ENCODE data around the gene CFAP44. TPM values are rescaled to one million over a fixed set of nuclear protein-coding genes. Genes with fewer than 3 reads are reported as not detected.
"Not testable (repeated sequence)": the region's sequence is repeated elsewhere in the genome, so short reads cannot be mapped to it uniquely, and the experiment has no call there.

The CFAP44 gene
- not detected in 2 replicates for total RNA-seq (2014; rRNA removed; shearing (Covaris generic); ENCODE audit: low replicate concordance)

GRCh38 chr3:113441051-113441770 lies at the start of gene CFAP44:
CFAP44 (minus strand) TSS chr3:113441493; CDS start chr3:113433664, 7,829 bp downstream.
- in situ Hi-C loops (cut with HindIII; ENCODE audit: low pct_unique_long_range_greater_than_20kb, low sequenced_read_pairs) = no loop called here
- peak; percentile 70 for DNase-seq (ENCODE audit: low read depth)

- no peak for DNase-seq (ENCODE audit: low read depth)
- in situ Hi-C loops (cut with HindIII; ENCODE audit: low pct_unique_long_range_greater_than_20kb, low sequenced_read_pairs) = no loop called here
Measured at GRCh38 chr3:113485161-113485609, 43.9 kb upstream of the CFAP44 start.

GRCh38 chr3:113468539-113468938 lies 27.2 kb upstream of the CFAP44 start:
- in situ Hi-C loops (cut with HindIII; ENCODE audit: low pct_unique_long_range_greater_than_20kb, low sequenced_read_pairs) = no loop called here
- no peak for DNase-seq (ENCODE audit: low read depth)

- DNase-seq (ENCODE audit: low read depth) = no peak
- in situ Hi-C loops (cut with HindIII; ENCODE audit: low pct_unique_long_range_greater_than_20kb, low sequenced_read_pairs) = no loop called here
Measured at GRCh38 chr3:113461488-113461887, 20.2 kb upstream of the CFAP44 start.

GRCh38 chr3:113458554-113458953 lies 17.3 kb upstream of the CFAP44 start:
- in situ Hi-C loops (cut with HindIII; ENCODE audit: low pct_unique_long_range_greater_than_20kb, low sequenced_read_pairs); DNase-seq (ENCODE audit: low read depth): not testable (repeated sequence)

- in situ Hi-C loops (cut with HindIII; ENCODE audit: low pct_unique_long_range_greater_than_20kb, low sequenced_read_pairs) = no loop called here
- no peak for DNase-seq (ENCODE audit: low read depth)
Measured at GRCh38 chr3:113455446-113455845, 14.2 kb upstream of the CFAP44 start.

- in situ Hi-C loops (cut with HindIII; ENCODE audit: low pct_unique_long_range_greater_than_20kb, low sequenced_read_pairs) = no loop called here
- no peak for DNase-seq (ENCODE audit: low read depth)
Measured at GRCh38 chr3:113454630-113455029, 13.3 kb upstream of the CFAP44 start.

GRCh38 chr3:113454057-113454456 lies 12.8 kb upstream of the CFAP44 start:
- no peak for DNase-seq (ENCODE audit: low read depth)
- in situ Hi-C loops (cut with HindIII; ENCODE audit: low pct_unique_long_range_greater_than_20kb, low sequenced_read_pairs) = no loop called here

GRCh38 chr3:113450911-113451310 lies 9.6 kb upstream of the CFAP44 start:
- no peak for DNase-seq (ENCODE audit: low read depth)
- in situ Hi-C loops (cut with HindIII; ENCODE audit: low pct_unique_long_range_greater_than_20kb, low sequenced_read_pairs) = no loop called here

GRCh38 chr3:113439606-113440005 lies 1.7 kb downstream of the CFAP44 start:
- in situ Hi-C loops (cut with HindIII; ENCODE audit: low pct_unique_long_range_greater_than_20kb, low sequenced_read_pairs) = no loop called here
- DNase-seq (ENCODE audit: low read depth) = no peak

GRCh38 chr3:113438224-113438623 lies 3.1 kb downstream of the CFAP44 start:
- no peak for DNase-seq (ENCODE audit: low read depth)
- in situ Hi-C loops (cut with HindIII; ENCODE audit: low pct_unique_long_range_greater_than_20kb, low sequenced_read_pairs) = no loop called here

- DNase-seq (ENCODE audit: low read depth) = no peak
- in situ Hi-C loops (cut with HindIII; ENCODE audit: low pct_unique_long_range_greater_than_20kb, low sequenced_read_pairs) = no loop called here
Measured at GRCh38 chr3:113437411-113437810, 3.9 kb downstream of the CFAP44 start.

- in situ Hi-C loops (cut with HindIII; ENCODE audit: low pct_unique_long_range_greater_than_20kb, low sequenced_read_pairs) = no loop called here
- DNase-seq (ENCODE audit: low read depth) = peak; percentile 24
Measured at GRCh38 chr3:113436809-113437208, 4.5 kb downstream of the CFAP44 start.

- no peak for DNase-seq (ENCODE audit: low read depth)
- in situ Hi-C loops (cut with HindIII; ENCODE audit: low pct_unique_long_range_greater_than_20kb, low sequenced_read_pairs) = no loop called here
Measured at GRCh38 chr3:113431811-113432210, 9.5 kb downstream of the CFAP44 start.

GRCh38 chr3:113428581-113428980 lies 12.7 kb downstream of the CFAP44 start:
- in situ Hi-C loops (cut with HindIII; ENCODE audit: low pct_unique_long_range_greater_than_20kb, low sequenced_read_pairs) = no loop called here
- no peak for DNase-seq (ENCODE audit: low read depth)

GRCh38 chr3:113423699-113424098 lies 17.6 kb downstream of the CFAP44 start:
- in situ Hi-C loops (cut with HindIII; ENCODE audit: low pct_unique_long_range_greater_than_20kb, low sequenced_read_pairs) = no loop called here
- no peak for DNase-seq (ENCODE audit: low read depth)

GRCh38 chr3:113421082-113421481 lies 20.2 kb downstream of the CFAP44 start:
- in situ Hi-C loops (cut with HindIII; ENCODE audit: low pct_unique_long_range_greater_than_20kb, low sequenced_read_pairs) = no loop called here
- DNase-seq (ENCODE audit: low read depth) = no peak

GRCh38 chr3:113409676-113410075 lies 31.6 kb downstream of the CFAP44 start:
- no peak for DNase-seq (ENCODE audit: low read depth)
- in situ Hi-C loops (cut with HindIII; ENCODE audit: low pct_unique_long_range_greater_than_20kb, low sequenced_read_pairs) = no loop called here

GRCh38 chr3:113405180-113405579 lies 36.1 kb downstream of the CFAP44 start:
- DNase-seq (ENCODE audit: low read depth) = no peak
- in situ Hi-C loops (cut with HindIII; ENCODE audit: low pct_unique_long_range_greater_than_20kb, low sequenced_read_pairs) = no loop called here

GRCh38 chr3:113404637-113405036 lies 36.7 kb downstream of the CFAP44 start:
- in situ Hi-C loops (cut with HindIII; ENCODE audit: low pct_unique_long_range_greater_than_20kb, low sequenced_read_pairs) = no loop called here
- no peak for DNase-seq (ENCODE audit: low read depth)
